RWPE1 (cell line): Measurements from ENCODE around the gene TGM2.

ENCODE experiments used
- CTCF ChIA-PET: fragments of 350-600 bp; sonication (Branson Sonifier 250); formaldehyde crosslinking; extraction: SDS; loops from one replicate; lab custom pipeline; 2021; lab: Yijun Ruan, JAX
- POLR2A ChIA-PET: fragments of 400-600 bp; formaldehyde crosslinking; extraction: SDS; loops from one replicate; lab custom pipeline; 2020; ENCODE audit warnings: antibody characterized with exemption; ENCODE audit not compliant: low non-redundant PET; lab: Yijun Ruan, JAX
- DNase-seq: peaks from one replicate; pipeline ENCODE4 v3.0.0; 2012; ENCODE audit warnings: low spot score
- H3K27ac ChIP-seq: fragments of 450-650 bp; 2 replicates; pipeline ENCODE4 v1.5.1; 2017
- CTCF ChIP-seq: fragments of 450-650 bp; conservative IDR thresholded peaks from 2 replicates; pipeline ENCODE4 v1.5.1; 2017; ENCODE audit warnings: low read depth, mild to moderate bottlenecking

Gene TGM2

GRCh38 chr20:38156888-38157634, 8.0 kb downstream of the TGM2 start:
- no peak for DNase-seq
- POLR2A ChIA-PET: no interaction called here
- H3K27ac ChIP-seq: peak overlapping the region; percentile 65
- TF ChIP-seq CTCF: no peak
- CTCF ChIA-PET: interaction anchor here (0.7 to 1.2 kb wide), 3 partner anchors 9 to 99 kb away, joined by 3 to 9 read pairs (median 7); no protein-coding TSS in a partner anchor

- DNase-seq: no peak
- no peak for TF ChIP-seq CTCF
- CTCF ChIA-PET: interaction anchor here (0.7 to 2.5 kb wide), 2 partner anchors 9 to 65 kb away, joined by 3 to 12 read pairs; no protein-coding TSS in a partner anchor
- peak overlapping the region; percentile 65 for H3K27ac ChIP-seq
- POLR2A ChIA-PET: no interaction called here
Measured at GRCh38 chr20:38156280-38156679, 8.8 kb downstream of the TGM2 start.

GRCh38 chr20:38155811-38156210, 9.3 kb downstream of the TGM2 start:
- no peak for TF ChIP-seq CTCF
- ChIA-PET CTCF (interaction anchor here (2.5 kb wide), 1 partner anchor 65 kb away, joined by 12 read pairs; no protein-coding TSS in a partner anchor), POLR2A (no interaction called here)
- peak overlapping the region; percentile 65 for H3K27ac ChIP-seq
- DNase-seq: no peak

GRCh38 chr20:38153401-38153800, 11.7 kb downstream of the TGM2 start:
- TF ChIP-seq CTCF: no peak
- no peak for DNase-seq
- CTCF ChIA-PET: interaction anchor here (0.6 kb wide), 1 partner anchor 137 kb away, joined by 3 read pairs; no protein-coding TSS in a partner anchor
- POLR2A ChIA-PET: no interaction called here
- peak overlapping the region; percentile 76 for H3K27ac ChIP-seq

- DNase-seq: peak; percentile 81
- POLR2A ChIA-PET: no interaction called here
- no peak for TF ChIP-seq CTCF
- peak overlapping the region; percentile 76 for H3K27ac ChIP-seq
- CTCF ChIA-PET: interaction anchor here (0.5 to 1.5 kb wide), 7 partner anchors 12 to 88 kb away, joined by 3 to 11 read pairs (median 4); partner anchors contain the start of gene TGM2
Measured at GRCh38 chr20:38152621-38153221, 12.3 kb downstream of the TGM2 start.

GRCh38 chr20:38152175-38152620, 12.9 kb downstream of the TGM2 start:
- H3K27ac ChIP-seq: peak overlapping the region; percentile 76
- TF ChIP-seq CTCF: no peak
- ChIA-PET POLR2A (no interaction called here), CTCF (interaction anchor here (0.5 to 1.5 kb wide), 8 partner anchors 13 to 170 kb away, joined by 3 to 11 read pairs (median 4); partner anchors contain the start of gene TGM2)
- DNase-seq: peak; percentile 60
